HG03066 (cell line): ENCODE measurements around the gene C10orf90.

Experiments used
- ATAC-seq: cut with Tn5 transposase; IDR thresholded peaks from one replicate; pipeline ENCODE4 v1.9.1; 2021; ENCODE audit warnings: low read depth; ENCODE audit not compliant: unreplicated experiment

Gene C10orf90

GRCh38 chr10:126438407-126438783 lies 232.1 kb downstream of the C10orf90 start:
- ATAC-seq = no peak

- no peak for ATAC-seq
These were observed 232.7 kb downstream of the C10orf90 start for GRCh38 chr10:126437635-126438406.

GRCh38 chr10:126434235-126434634 lies 236.3 kb downstream of the C10orf90 start:
- no peak for ATAC-seq

GRCh38 chr10:126433351-126433750 lies 237.1 kb downstream of the C10orf90 start:
- no peak for ATAC-seq

- ATAC-seq = no peak
These were observed 238.0 kb downstream of the C10orf90 start for GRCh38 chr10:126432507-126432906.

- ATAC-seq = no peak
These were observed 238.7 kb downstream of the C10orf90 start for GRCh38 chr10:126431816-126432215.

GRCh38 chr10:126430512-126430911 lies 240.0 kb downstream of the C10orf90 start:
- ATAC-seq = no peak

- no peak for ATAC-seq
These were observed 241.2 kb downstream of the C10orf90 start for GRCh38 chr10:126429275-126429674.

- ATAC-seq = no peak
These were observed 244.9 kb downstream of the C10orf90 start for GRCh38 chr10:126425489-126426065.

GRCh38 chr10:126425032-126425431 lies 245.5 kb downstream of the C10orf90 start:
- no peak for ATAC-seq

GRCh38 chr10:126423732-126424491 lies 246.6 kb downstream of the C10orf90 start:
- ATAC-seq = no peak

- ATAC-seq = no peak
These were observed 247.9 kb downstream of the C10orf90 start for GRCh38 chr10:126422567-126422966.

- no peak for ATAC-seq
These were observed 248.7 kb downstream of the C10orf90 start for GRCh38 chr10:126421756-126422256.

GRCh38 chr10:126420567-126421300 lies 249.8 kb downstream of the C10orf90 start:
- no peak for ATAC-seq

- ATAC-seq = no peak
These were observed 253.2 kb downstream of the C10orf90 start for GRCh38 chr10:126417220-126417825.

GRCh38 chr10:126409821-126410220 lies 260.7 kb downstream of the C10orf90 start:
- no peak for ATAC-seq

- ATAC-seq = no peak
These were observed 261.4 kb downstream of the C10orf90 start for GRCh38 chr10:126408953-126409641.

GRCh38 chr10:126407831-126408230 lies 262.7 kb downstream of the C10orf90 start:
- ATAC-seq = no peak

GRCh38 chr10:126405239-126405775 lies 265.2 kb downstream of the C10orf90 start:
- ATAC-seq = no peak
